Measurements from ENCODE around the gene RSPH9. TPM values are rescaled to one million over a fixed set of nuclear protein-coding genes. Genes with fewer than 3 reads are reported as not detected.

Gene RSPH9
- polyA plus RNA-seq, 1 donor, result 0.51 TPM

- no peak for DNase-seq (ENCODE audit: low read depth)
These were observed 23.6 kb downstream of the RSPH9 start for GRCh38 chr6:43668151-43669028.

GRCh38 chr6:43669050-43669921 is 24.4 kb downstream of the RSPH9 start:
- DNase-seq (ENCODE audit: low read depth), result no peak

GRCh38 chr6:43669922-43670622 is 25.2 kb downstream of the RSPH9 start:
- DNase-seq (ENCODE audit: low read depth), result no peak

- DNase-seq (ENCODE audit: low read depth), result no peak
These were observed 25.8 kb downstream of the RSPH9 start for GRCh38 chr6:43670623-43670986.

GRCh38 chr6:43671011-43671800 is 26.4 kb downstream of the RSPH9 start:
- DNase-seq (ENCODE audit: low read depth), result no peak

GRCh38 chr6:43671801-43672690 is 27.2 kb downstream of the RSPH9 start:
- no peak for DNase-seq (ENCODE audit: low read depth)

- no peak for DNase-seq (ENCODE audit: low read depth)
These were observed 28.7 kb downstream of the RSPH9 start for GRCh38 chr6:43673444-43674084.

GRCh38 chr6:43674291-43674690 is 29.5 kb downstream of the RSPH9 start:
- DNase-seq (ENCODE audit: low read depth), result no peak

GRCh38 chr6:43674921-43675320 is 30.1 kb downstream of the RSPH9 start:
- no peak for DNase-seq (ENCODE audit: low read depth)

GRCh38 chr6:43676962-43677606 is 32.2 kb downstream of the RSPH9 start:
- DNase-seq (ENCODE audit: low read depth), result no peak

- no peak for DNase-seq (ENCODE audit: low read depth)
These were observed 32.9 kb downstream of the RSPH9 start for GRCh38 chr6:43677759-43678158.

GRCh38 chr6:43678341-43678740 is 33.5 kb downstream of the RSPH9 start:
- DNase-seq (ENCODE audit: low read depth), result no peak

- DNase-seq (ENCODE audit: low read depth), result no peak
These were observed 34.2 kb downstream of the RSPH9 start for GRCh38 chr6:43679057-43679456.

- no peak for DNase-seq (ENCODE audit: low read depth)
These were observed 35.7 kb downstream of the RSPH9 start for GRCh38 chr6:43680308-43681200.

- no peak for DNase-seq (ENCODE audit: low read depth)
These were observed 36.5 kb downstream of the RSPH9 start for GRCh38 chr6:43681303-43681702.

- no peak for DNase-seq (ENCODE audit: low read depth)
These were observed 38.0 kb downstream of the RSPH9 start for GRCh38 chr6:43682724-43683429.

GRCh38 chr6:43683708-43684455 is 39.0 kb downstream of the RSPH9 start:
- no peak for DNase-seq (ENCODE audit: low read depth)
